ENCODE results near the gene DNAJC6.

Gene DNAJC6

GRCh38 chr1:65292861-65293593, 16.3 kb upstream of the DNAJC6 start:
- DNase-seq (ENCODE audit: low read depth) = no peak

- DNase-seq (ENCODE audit: low read depth) = no peak
These were observed 11.6 kb upstream of the DNAJC6 start for GRCh38 chr1:65297706-65298105.

GRCh38 chr1:65299328-65299727, 10.0 kb upstream of the DNAJC6 start:
- DNase-seq (ENCODE audit: low read depth) = no peak

GRCh38 chr1:65308781-65309303, 501 bp upstream of the DNAJC6 start:
- no peak for DNase-seq (ENCODE audit: low read depth)

GRCh38 chr1:65310078-65310587, 790 bp downstream of the DNAJC6 start:
- DNase-seq (ENCODE audit: low read depth) = no peak

- no peak for DNase-seq (ENCODE audit: low read depth)
These were observed 2.4 kb downstream of the DNAJC6 start for GRCh38 chr1:65311760-65312159.

- no peak for DNase-seq (ENCODE audit: low read depth)
These were observed 6.9 kb downstream of the DNAJC6 start for GRCh38 chr1:65316233-65316632.

GRCh38 chr1:65317866-65318653, 8.7 kb downstream of the DNAJC6 start:
- no peak for DNase-seq (ENCODE audit: low read depth)

- DNase-seq (ENCODE audit: low read depth) = no peak
These were observed 9.8 kb downstream of the DNAJC6 start for GRCh38 chr1:65319141-65319540.

- DNase-seq (ENCODE audit: low read depth) = no peak
These were observed 10.4 kb downstream of the DNAJC6 start for GRCh38 chr1:65319754-65320153.

- DNase-seq (ENCODE audit: low read depth) = no peak
These were observed 12.5 kb downstream of the DNAJC6 start for GRCh38 chr1:65321879-65322278.

- DNase-seq (ENCODE audit: low read depth) = no peak
These were observed 13.9 kb downstream of the DNAJC6 start for GRCh38 chr1:65323246-65323645.

- no peak for DNase-seq (ENCODE audit: low read depth)
These were observed 20.7 kb downstream of the DNAJC6 start for GRCh38 chr1:65330021-65330420.

GRCh38 chr1:65330822-65331221, 21.5 kb downstream of the DNAJC6 start:
- DNase-seq (ENCODE audit: low read depth) = no peak

GRCh38 chr1:65332821-65333220, 23.5 kb downstream of the DNAJC6 start:
- DNase-seq (ENCODE audit: low read depth) = no peak

GRCh38 chr1:65334081-65334480, 24.7 kb downstream of the DNAJC6 start:
- DNase-seq (ENCODE audit: low read depth) = no peak

- no peak for DNase-seq (ENCODE audit: low read depth)
These were observed 30.6 kb downstream of the DNAJC6 start for GRCh38 chr1:65339866-65340468.

GRCh38 chr1:65341381-65341780, 32.0 kb downstream of the DNAJC6 start:
- DNase-seq (ENCODE audit: low read depth) = no peak

GRCh38 chr1:65343286-65343685, 33.9 kb downstream of the DNAJC6 start:
- no peak for DNase-seq (ENCODE audit: low read depth)

GRCh38 chr1:65344171-65344814, 35.0 kb downstream of the DNAJC6 start:
- DNase-seq (ENCODE audit: low read depth) = no peak

GRCh38 chr1:65346190-65346589, 36.8 kb downstream of the DNAJC6 start:
- DNase-seq (ENCODE audit: low read depth) = no peak
